ENCODE measurements around the gene ADAMTS16.

- TF ChIP-seq EZH2 (optimal IDR thresholded peaks at IDR 0.05; ENCODE audit: low read depth, low read length): no peak
- TF ChIP-seq CTCF (IDR thresholded peaks at IDR 0.05; ENCODE audit: low read length): no peak
Observed at GRCh38 chr5:5287419-5287818, 147.3 kb downstream of the ADAMTS16 start.

All from MM.1S (cell line).